Stimulated activated CD4-positive, alpha-beta T cell treated with anti-CD3 and anti-CD28 coated beads, Interleukin-12 subunit alpha, Interleukin-12 subunit beta, amount 100 ng/mL, for 24 hours (primary cell): ENCODE data around the gene DENND4C.
"Not testable (repeated sequence)": the region's sequence is repeated elsewhere in the genome, so short reads cannot be mapped to it uniquely, and the experiment has no call there.

Experiments
- DNase-seq, 2 experiments: peaks; one replicate each; pipeline ENCODE4 v3.0.0-alpha.2; 2020; ENCODE audit warnings: low read depth in 2 of 2

DENND4C gene

GRCh38 chr9:19266778-19267384, 36.4 kb downstream of the DENND4C start:
- DNase-seq, result not testable (repeated sequence)

- DNase-seq, result no peak
Observed at GRCh38 chr9:19269582-19269981, 39.1 kb downstream of the DENND4C start.

GRCh38 chr9:19270421-19270949, 40.0 kb downstream of the DENND4C start:
- no peak for DNase-seq

GRCh38 chr9:19271081-19271480, 40.6 kb downstream of the DENND4C start:
- DNase-seq, result no peak

GRCh38 chr9:19281801-19282200, 51.3 kb downstream of the DENND4C start:
- no peak for DNase-seq

GRCh38 chr9:19283072-19283710, 52.7 kb downstream of the DENND4C start:
- DNase-seq, result no peak

- DNase-seq, result no peak
Observed at GRCh38 chr9:19284729-19285128, 54.2 kb downstream of the DENND4C start.

GRCh38 chr9:19286634-19287188, 56.2 kb downstream of the DENND4C start:
- no peak for DNase-seq

GRCh38 chr9:19288081-19288480, 57.6 kb downstream of the DENND4C start:
- no peak for DNase-seq

- no peak for DNase-seq
Observed at GRCh38 chr9:19290103-19290502, 59.6 kb downstream of the DENND4C start.

- DNase-seq, result no peak
Observed at GRCh38 chr9:19294219-19294618, 63.7 kb downstream of the DENND4C start.

GRCh38 chr9:19298436-19299000, 68.0 kb downstream of the DENND4C start:
- DNase-seq, result no peak

- no peak for DNase-seq
Observed at GRCh38 chr9:19303216-19303615, 72.7 kb downstream of the DENND4C start.

GRCh38 chr9:19306568-19306967, 76.1 kb downstream of the DENND4C start:
- DNase-seq, result no peak

- no peak for DNase-seq
Observed at GRCh38 chr9:19310246-19310645, 79.8 kb downstream of the DENND4C start.

GRCh38 chr9:19313573-19313972, 83.1 kb downstream of the DENND4C start:
- no peak for DNase-seq

- DNase-seq, result no peak
Observed at GRCh38 chr9:19320495-19320894, 90.0 kb downstream of the DENND4C start.

- DNase-seq, result no peak
Observed at GRCh38 chr9:19331877-19332276, 101.4 kb downstream of the DENND4C start.

GRCh38 chr9:19336166-19336565, 105.7 kb downstream of the DENND4C start:
- no peak for DNase-seq

GRCh38 chr9:19342947-19343346, 112.5 kb downstream of the DENND4C start:
- no peak for DNase-seq

- DNase-seq, result no peak
Observed at GRCh38 chr9:19358701-19359100, 128.2 kb downstream of the DENND4C start.

- no peak for DNase-seq
Observed at GRCh38 chr9:19369107-19369506, 138.6 kb downstream of the DENND4C start.

GRCh38 chr9:19371942-19372341, 141.4 kb downstream of the DENND4C start:
- DNase-seq, result no peak
